Uterus (tissue), 4 donors: ENCODE measurements around the gene SIRT6. TPM values are rescaled to one million over a fixed set of nuclear protein-coding genes. Genes with fewer than 3 reads are reported as not detected.

ENCODE experiments used
- DNase-seq, 2 donors: peaks; one replicate each; pipeline ENCODE4 v3.0.0-alpha.2; 2019 to 2020
- H3K27ac ChIP-seq, 2 donors: fragments of 200-600 bp; sonication (generic); 1 replicate in 1 of 2; 2 replicates in 1 of 2; pipeline ENCODE4 v1.5.1; 2016 to 2018
- H3K27me3 ChIP-seq, 2 donors: fragments of 200-600 bp; sonication (generic); one replicate each; pipeline ENCODE4 v1.5.1; 2018 to 2019; ENCODE audit warnings: control low read depth in 1 of 2
- H3K36me3 ChIP-seq, 2 donors: fragments of 200-600 bp; sonication (generic); one replicate each; pipeline ENCODE4 v1.5.1; 2019; ENCODE audit warnings: control low read depth in 1 of 2
- H3K4me1 ChIP-seq, 2 donors: fragments of 200-600 bp; sonication (generic); one replicate each; pipeline ENCODE4 v1.5.1; 2018 to 2019; ENCODE audit warnings: control low read depth in 1 of 2
- H3K4me3 ChIP-seq, 2 donors: fragments of 200-600 bp; sonication (generic); 1 replicate in 1 of 2; 2 replicates in 1 of 2; pipeline ENCODE4 v1.5.1; 2018 to 2019; ENCODE audit warnings: mild to moderate bottlenecking in 1 of 2
- H3K9me3 ChIP-seq, 2 donors: fragments of 200-600 bp; sonication (generic); one replicate each; pipeline ENCODE4 v1.5.1; 2019; ENCODE audit warnings: control low read depth in 1 of 2
- CTCF ChIP-seq, 4 experiments: fragments of 200-600 bp in 2 of 4; fragments of 450-650 bp in 2 of 4; sonication (generic) in 2 of 4; IDR thresholded peaks; one replicate each; pipeline ENCODE4 v1.5.1; 2016 to 2019; ENCODE audit warnings: antibody characterized with exemption in 4 of 4, mild to moderate bottlenecking in 2 of 4, moderate library complexity in 1 of 4
- POLR2A ChIP-seq, 2 donors: fragments of 450-650 bp; IDR thresholded peaks; one replicate each; pipeline ENCODE4 v1.6.1; 2016; ENCODE audit warnings: antibody characterized with exemption in 2 of 2, mild to moderate bottlenecking in 1 of 2, moderate library complexity in 1 of 2
- intact Hi-C: fragments of 100-400 bp; cut with DNase I; formaldehyde crosslinking; loops from one replicate; pipeline ENCODE4 v1.15.1; 2023; ENCODE audit warnings: low total_unique reads
- small RNA-seq: library from RNA; depleted of rRNA; stranded (forward); fragments of <200 nt; gene quantifications from one replicate; pipeline ENCODE3, GENCODE V24; 2016
- total RNA-seq, 4 donors: library from RNA; depleted of rRNA in 3 of 4; stranded (reverse); fragments of >200 nt in 3 of 4; gene quantifications; one replicate each; pipeline versions ENCODE4 v1.1.0 to v1.2.4, GENCODE V29; 2014 to 2023
- donor health status: DM: yes; HTN: yes; CAD: no.

Gene SIRT6
- total RNA-seq, 4 donors from 2014 or later, result 1.3 to 23.2 (median 15.1) TPM

- no peak for DNase-seq
- no peak for TF ChIP-seq CTCF (IDR thresholded peaks at IDR 0.05)
- no peak for TF ChIP-seq POLR2A (IDR thresholded peaks at IDR 0.05)
- Histone ChIP-seq H3K4me3 (peak overlapping the region; percentile 76 to 98), H3K9me3 (no peaks in the 10 kb centered on the region), H3K27me3 (no peaks in the 10 kb centered on the region), H3K27ac (peak overlapping the region; percentile 81 to 85), H3K4me1 (peaks cover 0 to 9% of the 10 kb centered on the region in 2 donors), H3K36me3 (no peaks in the 10 kb centered on the region)
- intact Hi-C loops, result loop anchor here (10.0 kb wide), 1 partner anchor 50 kb away; no protein-coding TSS in a partner anchor
These were observed 57.7 kb downstream of the SIRT6 start for GRCh38 chr19:4124638-4125037.

Small RNAs within 50 kb of the gene (small RNA-seq; reads per million reads assigned to genes)
- gene RF00017, result not detected

Other genes starting within 250 kb of the SIRT6 start
- under 1 TPM in 1 of 4 donors, not detected in 3; 0.67 TPM for gene NMRK2, start 249.5 kb downstream of the SIRT6 start, total RNA-seq
- 100 to 1,000 TPM in 2 of 4 donors, 10 to 100 TPM in 1, 1 to 10 TPM in 1; 7.1 to 119 (median 91.9) TPM for gene DAPK3, start 211.5 kb downstream of the SIRT6 start, total RNA-seq
- gene EEF2, start 197.1 kb downstream of the SIRT6 start, total RNA-seq, result 1,000 to 10,000 TPM in 2 of 4 donors, 100 to 1,000 TPM in 2; 936 to 2,469 (median 1,635) TPM
- gene PIAS4, start 174.8 kb downstream of the SIRT6 start, total RNA-seq, result 10 to 100 TPM in 3 of 4 donors, 1 to 10 TPM in 1; 10.0 to 39.4 (median 23.4) TPM
- gene ZBTB7A, start 115.7 kb downstream of the SIRT6 start, total RNA-seq, result 10 to 100 TPM; 10.8 to 72.9 (median 14.1) TPM
- 100 to 1,000 TPM in 1 of 4 donors, 10 to 100 TPM in 2, 1 to 10 TPM in 1; 7.4 to 105 (median 82.4) TPM for gene MAP2K2, start 58.4 kb downstream of the SIRT6 start, total RNA-seq
- gene CREB3L3, start 28.9 kb downstream of the SIRT6 start, total RNA-seq, result not detected
- 1 to 10 TPM in 2 of 4 donors, under 1 TPM in 1, not detected in 1; 0.64 to 1.8 (median 1.2) TPM for gene ANKRD24, start 126 bp upstream of the SIRT6 start, total RNA-seq
- 1 to 10 TPM in 3 of 4 donors, not detected in 1; 1.2 to 1.8 (median 1.5) TPM for gene EBI3, start 47.0 kb upstream of the SIRT6 start, total RNA-seq
- gene YJU2, start 64.5 kb upstream of the SIRT6 start, total RNA-seq, result 10 to 100 TPM; 13.3 to 29.1 (median 21.5) TPM
- under 1 TPM in 1 of 4 donors, not detected in 3; 0.41 TPM for gene SHD, start 96.7 kb upstream of the SIRT6 start, total RNA-seq
- under 1 TPM in 1 of 4 donors, not detected in 3; 0.97 TPM for gene TMIGD2, start 119.8 kb upstream of the SIRT6 start, total RNA-seq
- gene FSD1, start 122.0 kb upstream of the SIRT6 start, total RNA-seq, result 1 to 10 TPM in 1 of 4 donors, not detected in 3; 3.1 TPM
- 1 to 10 TPM in 3 of 4 donors, under 1 TPM in 1; 0.29 to 9.4 (median 6.2) TPM for gene STAP2, start 156.3 kb upstream of the SIRT6 start, total RNA-seq
- 10 to 100 TPM in 1 of 4 donors, 1 to 10 TPM in 1, under 1 TPM in 1, not detected in 1; 0.51 to 13.8 (median 5.8) TPM for gene MPND, start 161.0 kb upstream of the SIRT6 start, total RNA-seq
- 10 to 100 TPM; 11.8 to 69.3 (median 29.5) TPM for gene SH3GL1, start 218.0 kb upstream of the SIRT6 start, total RNA-seq
- 10 to 100 TPM in 1 of 4 donors, 1 to 10 TPM in 2, under 1 TPM in 1; 0.59 to 12.9 (median 8.0) TPM for gene CHAF1A, start 220.1 kb upstream of the SIRT6 start, total RNA-seq